ENCODE results near the gene BASP1. TPM values are rescaled to one million over a fixed set of nuclear protein-coding genes. Genes with fewer than 3 reads are reported as not detected.

Gene BASP1
- total and polyA plus RNA-seq, 10 of the 15 experiments (the other 5 are each of a cell fraction or from before 2014, with no cell fraction given): 27.3 to 190 (median 102) TPM

DNA sequence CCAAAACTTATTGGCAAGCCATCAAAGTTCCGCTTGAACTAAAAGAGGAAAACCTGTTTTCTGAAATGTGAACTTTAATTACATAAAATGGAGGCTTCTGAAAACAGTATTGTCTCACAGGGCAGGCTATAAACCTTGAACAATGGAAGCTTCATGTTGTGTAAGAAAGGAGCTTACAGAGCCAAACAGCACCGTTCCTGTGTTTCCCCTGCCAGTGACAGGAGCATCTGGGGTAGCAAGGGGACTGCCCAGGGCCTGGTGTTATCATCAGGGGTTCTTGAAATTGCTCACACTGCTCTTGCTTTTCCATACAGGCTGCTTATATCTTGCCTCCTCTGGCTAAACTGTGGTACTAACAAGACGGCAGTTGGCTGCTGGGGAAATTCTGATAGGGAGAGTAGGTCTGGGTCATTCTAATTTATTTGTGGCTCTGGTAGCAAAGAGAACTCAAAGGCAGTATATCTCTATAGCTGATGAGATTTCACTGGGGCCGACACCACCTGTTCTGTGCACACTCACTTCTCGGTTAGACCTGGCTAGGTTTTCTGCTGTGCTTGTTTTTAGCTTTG, 40.4 kb downstream of the BASP1 start (continued):
- TF ChIP-seq FOXM1 (IDR thresholded peaks at IDR 0.05; ENCODE audit: low read depth, low read length): peak; percentile 95
- peak; percentile 84 for TF ChIP-seq NBN (IDR thresholded peaks at IDR 0.05)
- no peak for TF ChIP-seq STAT3 (IDR thresholded peaks at IDR 0.05; ENCODE audit: low read depth, low read length)
- 0 out of 2 replicates have a peak, but pooled peaks have one; percentile 50 for TF ChIP-seq PML (IDR thresholded peaks at IDR 0.05; ENCODE audit: low read length)
- TF ChIP-seq SP1 (IDR thresholded peaks at IDR 0.05; ENCODE audit: low read depth, low read length): peak; percentile 50
- TF ChIP-seq MTA2 (IDR thresholded peaks at IDR 0.05; ENCODE audit: low read depth): peak; percentile 86
- peak; percentile 60; the same call in 1 of the 2 replicates for TF ChIP-seq ATF7 (IDR thresholded peaks at IDR 0.05; ENCODE audit: low read depth)
- no peak for TF ChIP-seq MEF2A (IDR thresholded peaks at IDR 0.05; ENCODE audit: insufficient read depth, low read depth, low read length)
- no peak for TF ChIP-seq BRCA1 (IDR thresholded peaks at IDR 0.05; ENCODE audit: low read depth, low read length)
- TF ChIP-seq RAD21 (IDR thresholded peaks at IDR 0.05; ENCODE audit: insufficient read depth, low read depth, low read length): peak; percentile 32; the same call in 1 of the 2 replicates

- no peaks in the 10 kb centered on the region; the same call in 1 of the 2 replicates for H4K20me1 ChIP-seq (ENCODE audit: control insufficient read depth, insufficient read depth)
- no peak for DNase-seq (ENCODE audit: low read depth, low spot score)
- H3K4me1 ChIP-seq (ENCODE audit: control insufficient read depth, insufficient read depth, low read length): peaks cover 26% of the 10 kb centered on the region
- BruUV-seq (replicated peaks): no TSS peak
- intact Hi-C loops (cut with micrococcal nuclease; ENCODE audit: unreplicated experiment) (loop anchor here (1.0 kb wide), 1 partner anchor 33 kb away; no protein-coding TSS in a partner anchor), in situ Hi-C loops (cut with MboI) (no loop called here)
- no peak for ATAC-seq
- peak overlapping the region; percentile 2; the same call in 1 of the 2 replicates for H3K4me3 ChIP-seq
- peaks cover 2 to 3% of the 10 kb centered on the region in 2 experiments; a peak in 3 of 4 replicates for H3K36me3 ChIP-seq (ENCODE audit: control insufficient read depth in 2 of 2, insufficient read depth in 2 of 2, low read length in 1 of 2)
- CTCF ChIA-PET: interaction anchor here (1.1 to 2.1 kb wide), 7 partner anchors 15 to 67 kb away, joined by 3 to 11 read pairs (median 4); no protein-coding TSS in a partner anchor
- no peak for FAIRE-seq
- no peak overlapping the region for H3K9ac ChIP-seq (ENCODE audit: control insufficient read depth, insufficient read depth, low read length)
- SMC1A ChIA-PET (ENCODE audit: uncharacterized antibody, unreplicated experiment): interaction anchor here (0.6 to 8.5 kb wide), 9 partner anchors 11 to 59 kb away, joined by 3 to 150 read pairs (median 9); no protein-coding TSS in a partner anchor
- peaks cover 14% of the 10 kb centered on the region for H3K79me2 ChIP-seq (ENCODE audit: control insufficient read depth, insufficient read depth, low read length)
- RAD21 ChIA-PET (ENCODE audit: unreplicated experiment): interaction anchor here (1.0 to 6.9 kb wide), 12 partner anchors 9 to 90 kb away, joined by 3 to 98 read pairs (median 6); partner anchors contain the start of gene BASP1
- peak overlapping the region; percentile 15; the same call in 1 of the 2 replicates for H3K4me2 ChIP-seq (ENCODE audit: control insufficient read depth, insufficient read depth)
- WGBS (ENCODE audit: insufficient coverage, insufficient replicate concordance, low lambda C conversion rate, missing lambda C conversion rate): 0% methylated on average over 2 of the region's 2 CpGs
- H3K27me3 ChIP-seq (replicated peaks in 1 of 2; ENCODE audit: control insufficient read depth in 2 of 2, insufficient read depth in 2 of 2, low read length in 1 of 2): no peaks in the 10 kb centered on the region
- peak overlapping the region; percentile 69 for H3K27ac ChIP-seq (ENCODE audit: control insufficient read depth, insufficient read depth)
- no peak overlapping the region for H2AFZ ChIP-seq (ENCODE audit: control insufficient read depth, low read depth, low read length)
- peaks cover 15% of the 10 kb centered on the region for H3K9me3 ChIP-seq (replicated peaks; ENCODE audit: control insufficient read depth, insufficient read depth, low read length)
- POLR2A ChIA-PET: interaction anchor here (0.8 to 2.9 kb wide), 11 partner anchors 9 to 58 kb away, joined by 4 to 19 read pairs (median 5); partner anchors contain the start of gene BASP1
- no peak for TF ChIP-seq EED (IDR thresholded peaks at IDR 0.05; ENCODE audit: low read depth)
- TF ChIP-seq BCLAF1 (IDR thresholded peaks at IDR 0.05): no peak
- TF ChIP-seq HSF1 (IDR thresholded peaks at IDR 0.05; ENCODE audit: low read depth, low read length): no peak
Observed at GRCh38 chr5:17258431-17258830, 41.0 kb downstream of the BASP1 start.
